ENCODE results near the gene PIK3CD. TPM values are rescaled to one million over a fixed set of nuclear protein-coding genes. Genes with fewer than 3 reads are reported as not detected.

The PIK3CD gene
- total and polyA plus RNA-seq, 2 of the 4 experiments (the other 2 are of a cell fraction), result 5.0 to 12.1 TPM

DNA sequence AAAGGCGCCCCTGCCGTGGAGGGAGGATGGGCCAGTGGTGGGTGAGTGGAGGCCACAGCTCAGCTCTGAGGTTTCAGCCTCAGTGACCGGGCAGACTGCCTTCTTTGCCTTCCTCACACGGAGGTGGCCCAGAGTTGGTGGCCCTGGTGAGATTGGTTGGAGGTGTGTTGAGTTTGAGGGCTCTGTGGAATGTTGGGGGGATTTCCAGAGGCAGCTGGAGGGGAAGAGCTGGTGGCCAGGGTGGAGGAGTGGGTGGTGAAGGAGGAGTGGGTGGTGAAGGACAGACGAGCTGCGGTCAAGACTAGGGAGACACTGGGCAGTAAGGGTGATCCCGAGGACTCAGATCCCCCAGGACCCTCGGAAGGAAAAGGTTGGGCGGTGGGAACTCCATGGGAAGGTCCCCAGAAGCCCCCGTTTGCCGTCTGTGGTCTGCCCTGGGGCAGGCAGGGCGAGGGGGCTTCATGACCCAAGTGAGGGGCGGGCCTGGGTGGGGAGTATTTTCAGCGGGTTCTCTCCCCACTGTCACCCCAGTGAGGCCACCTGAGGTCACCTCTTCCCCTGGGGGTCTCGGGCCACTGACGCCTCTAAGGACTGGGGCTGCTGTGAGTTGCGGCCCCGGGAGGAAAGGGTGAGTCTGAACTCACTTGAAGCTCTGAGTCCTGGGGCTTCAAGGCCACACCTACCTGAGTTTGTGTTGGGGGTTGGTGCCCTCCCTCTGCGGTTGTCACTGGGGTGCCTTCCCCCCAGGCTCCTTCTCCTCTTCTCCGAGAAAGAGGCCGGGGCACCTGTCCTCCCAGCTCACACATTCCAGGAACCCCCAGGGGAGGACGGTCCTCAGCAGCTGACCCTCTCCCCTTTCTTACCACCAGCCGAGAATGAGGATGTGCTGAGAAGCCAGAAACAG lies 22.7 kb upstream of the PIK3CD start:
- TF ChIP-seq MXI1 (IDR thresholded peaks at IDR 0.05; ENCODE audit: borderline replicate concordance, low read depth, low read length) (no peak), CTCF (conservative IDR thresholded peaks at IDR 0.05; ENCODE audit: low read depth, low read length) (no peak), MAZ (IDR thresholded peaks at IDR 0.05; ENCODE audit: borderline replicate concordance, low read depth, low read length) (no peak), CHD1 (IDR thresholded peaks at IDR 0.05; ENCODE audit: low read depth, low read length) (no peak), RFX5 (IDR thresholded peaks at IDR 0.05; ENCODE audit: low read depth, low read length) (no peak)

More for the DNA sequence above, 22.7 kb upstream of the PIK3CD start:
- in situ Hi-C loops (cut with MboI; ENCODE audit: low sequenced_read_pairs), result no loop called here
- peaks cover 8% of the 10 kb centered on the region for H3K27me3 ChIP-seq (ENCODE audit: control insufficient read depth, insufficient read depth, low read length)
- intact Hi-C loops (cut with micrococcal nuclease), result no loop called here
- no peak overlapping the region for H3K4ac ChIP-seq (ENCODE audit: low read depth, low read length)
- BruUV-seq (replicated peaks), result no TSS peak
- no peak overlapping the region for H2BK20ac ChIP-seq (ENCODE audit: low read depth, low read length)
- no peak overlapping the region for H2BK15ac ChIP-seq (ENCODE audit: low read depth, low read length)
- 88% methylated on average over 3 of the region's 23 CpGs; no CpG with 5 or more reads in 1 of the 2 experiments for WGBS, 2 experiments (ENCODE audit: extremely low coverage in 2 of 2, insufficient read length in 1 of 2)
- H4K8ac ChIP-seq (ENCODE audit: low read depth in 2 of 2, low read length in 2 of 2), result no peak overlapping the region
- H3K18ac ChIP-seq (ENCODE audit: low read depth, low read length), result no peak overlapping the region
- H2AK9ac ChIP-seq (replicated peaks; ENCODE audit: low read depth, low read length, poor library complexity), result no peak overlapping the region
- dilution Hi-C loops (cut with HindIII; ENCODE audit: low sequenced_read_pairs, unreplicated experiment), result no loop called here
- ATAC-seq (ENCODE audit: low read depth), result no peak
- H3K27ac ChIP-seq (ENCODE audit: insufficient read depth, low read length), result no peak overlapping the region
- no peak overlapping the region for H3K4me2 ChIP-seq (ENCODE audit: low read depth, low read length)
- POLR2A ChIA-PET (ENCODE audit: unreplicated experiment), result no interaction called here
- no peak for DNase-seq
- H3K4me1 ChIP-seq (ENCODE audit: control insufficient read depth, insufficient read depth, low read length), result no peaks in the 10 kb centered on the region
- no peaks in the 10 kb centered on the region for H4K20me1 ChIP-seq (ENCODE audit: insufficient read depth, low read length)
- H2AK5ac ChIP-seq (ENCODE audit: low read depth, low read length), result peak overlapping the region; percentile 28
- H4K91ac ChIP-seq (ENCODE audit: insufficient read depth, low read depth, low read length), result no peak overlapping the region
- H3K4me3 ChIP-seq (ENCODE audit: insufficient read depth, low read depth, low read length), result no peak overlapping the region
- H3K9me1 ChIP-seq (ENCODE audit: insufficient read depth, low read length), result no peaks in the 10 kb centered on the region
- CTCF ChIA-PET, result no interaction called here
- H2BK5ac ChIP-seq (ENCODE audit: low read depth, low read length, poor library complexity, severe bottlenecking), result no peak overlapping the region
- H3K23ac ChIP-seq (ENCODE audit: low read depth, low read length), result no peak overlapping the region
- no peak overlapping the region for H3K9ac ChIP-seq (ENCODE audit: low read depth, low read length)
- no peaks in the 10 kb centered on the region for H3K9me3 ChIP-seq (ENCODE audit: control insufficient read depth, insufficient read depth, low read length)
- no peaks in the 10 kb centered on the region for H3K79me1 ChIP-seq (ENCODE audit: low read depth in 1 of 2, low read length in 2 of 2)
- no peak overlapping the region for H2BK120ac ChIP-seq (ENCODE audit: low read depth, low read length)
- no peaks in the 10 kb centered on the region for H3K36me3 ChIP-seq (ENCODE audit: control insufficient read depth, insufficient read depth, low read length)
- H3K56ac ChIP-seq (ENCODE audit: extremely low read depth, insufficient read depth, low read length), result no peak overlapping the region
- no peak overlapping the region for H3K14ac ChIP-seq (replicated peaks; ENCODE audit: low read depth, low read length)
- no peak overlapping the region for H4K5ac ChIP-seq (ENCODE audit: low read depth, low read length)
- peak overlapping the region; percentile 37 for H2AFZ ChIP-seq (replicated peaks; ENCODE audit: low read length, poor library complexity)

Data from IMR-90 (cell line).